Measurements from ENCODE around the gene SLIT3. TPM values are rescaled to one million over a fixed set of nuclear protein-coding genes. Genes with fewer than 3 reads are reported as not detected.

The SLIT3 gene
- total RNA-seq, 4 donors from 2014 or later, result 6.8 to 23.1 (median 13.3) TPM

DNA sequence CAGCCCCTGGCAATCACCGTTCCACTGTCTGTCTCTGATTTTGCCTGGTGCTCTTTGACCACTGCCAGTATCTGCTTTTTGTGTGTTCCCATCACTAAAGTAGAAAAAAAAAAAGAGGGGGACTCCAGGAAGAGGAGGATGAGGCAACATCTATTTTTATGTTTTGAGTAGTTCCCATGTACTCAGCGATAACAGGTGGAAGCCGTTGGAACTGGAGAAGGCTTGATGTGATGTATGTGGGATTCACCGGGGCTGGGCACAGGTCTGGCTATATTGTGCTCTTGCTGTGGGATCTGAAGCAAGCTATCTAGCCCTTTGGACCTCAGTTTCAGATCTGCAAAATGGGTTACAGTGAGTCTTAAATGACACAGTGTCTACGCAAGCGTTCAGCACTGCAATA is 104.9 kb downstream of the SLIT3 start:
- no peak for TF ChIP-seq POLR2A (IDR thresholded peaks at IDR 0.05)
- TF ChIP-seq, protein P1, sequence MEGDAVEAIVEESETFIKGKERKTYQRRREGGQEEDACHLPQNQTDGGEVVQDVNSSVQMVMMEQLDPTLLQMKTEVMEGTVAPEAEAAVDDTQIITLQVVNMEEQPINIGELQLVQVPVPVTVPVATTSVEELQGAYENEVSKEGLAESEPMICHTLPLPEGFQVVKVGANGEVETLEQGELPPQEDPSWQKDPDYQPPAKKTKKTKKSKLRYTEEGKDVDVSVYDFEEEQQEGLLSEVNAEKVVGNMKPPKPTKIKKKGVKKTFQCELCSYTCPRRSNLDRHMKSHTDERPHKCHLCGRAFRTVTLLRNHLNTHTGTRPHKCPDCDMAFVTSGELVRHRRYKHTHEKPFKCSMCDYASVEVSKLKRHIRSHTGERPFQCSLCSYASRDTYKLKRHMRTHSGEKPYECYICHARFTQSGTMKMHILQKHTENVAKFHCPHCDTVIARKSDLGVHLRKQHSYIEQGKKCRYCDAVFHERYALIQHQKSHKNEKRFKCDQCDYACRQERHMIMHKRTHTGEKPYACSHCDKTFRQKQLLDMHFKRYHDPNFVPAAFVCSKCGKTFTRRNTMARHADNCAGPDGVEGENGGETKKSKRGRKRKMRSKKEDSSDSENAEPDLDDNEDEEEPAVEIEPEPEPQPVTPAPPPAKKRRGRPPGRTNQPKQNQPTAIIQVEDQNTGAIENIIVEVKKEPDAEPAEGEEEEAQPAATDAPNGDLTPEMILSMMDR (IDR thresholded peaks at IDR 0.05), result no peak
- H3K4me3 ChIP-seq, result no peak overlapping the region
- H3K9me3 ChIP-seq, result no peaks in the 10 kb centered on the region
- H3K4me1 ChIP-seq, result no peaks in the 10 kb centered on the region
- H3K36me3 ChIP-seq, result no peaks in the 10 kb centered on the region
- no peak for DNase-seq
- H3K27ac ChIP-seq, result no peak overlapping the region
- H3K27me3 ChIP-seq, result no peaks in the 10 kb centered on the region

- TF ChIP-seq POLR2A (IDR thresholded peaks at IDR 0.05), result no peak
- TF ChIP-seq, protein P1 (IDR thresholded peaks at IDR 0.05), result no peak
- no peaks in the 10 kb centered on the region for H3K4me1 ChIP-seq
- H3K36me3 ChIP-seq, result no peaks in the 10 kb centered on the region
- H3K27ac ChIP-seq, result no peak overlapping the region
- no peaks in the 10 kb centered on the region for H3K27me3 ChIP-seq
- no peak for DNase-seq
- no peak overlapping the region for H3K4me3 ChIP-seq
- H3K9me3 ChIP-seq, result no peaks in the 10 kb centered on the region
Measured at GRCh38 chr5:169195601-169196000, 105.3 kb downstream of the SLIT3 start.

DNA sequence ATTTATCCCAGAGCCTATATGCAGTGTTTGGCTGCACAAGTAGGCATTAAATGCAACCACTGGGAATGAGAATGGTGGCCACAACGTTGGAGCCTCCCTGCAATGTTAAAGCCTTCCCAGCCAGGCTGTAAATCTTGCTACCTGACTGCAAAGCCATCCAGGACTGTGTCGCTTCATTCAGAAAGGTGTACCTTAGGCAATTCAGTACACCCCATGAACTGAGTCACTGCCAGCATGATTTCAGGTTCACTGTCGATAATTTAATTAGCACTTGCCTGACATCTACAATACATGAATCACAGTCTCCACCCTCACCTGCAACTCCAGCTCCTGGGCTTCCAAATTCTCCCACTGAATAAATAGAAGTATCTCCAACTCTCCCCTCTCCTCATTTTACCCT is 108.4 kb downstream of the SLIT3 start:
- H3K36me3 ChIP-seq, result no peaks in the 10 kb centered on the region

GRCh38 chr5:169190849-169191248 is 110.1 kb downstream of the SLIT3 start:
- no peak overlapping the region for H3K27ac ChIP-seq
- TF ChIP-seq, protein P1 (IDR thresholded peaks at IDR 0.05), result no peak
- TF ChIP-seq POLR2A (IDR thresholded peaks at IDR 0.05), result no peak
- no peak for DNase-seq
- no peaks in the 10 kb centered on the region for H3K9me3 ChIP-seq
- no peaks in the 10 kb centered on the region for H3K27me3 ChIP-seq
- H3K4me1 ChIP-seq, result no peaks in the 10 kb centered on the region
- H3K4me3 ChIP-seq, result no peak overlapping the region
- no peaks in the 10 kb centered on the region for H3K36me3 ChIP-seq

More for the DNA sequence above, 108.4 kb downstream of the SLIT3 start:
- Histone ChIP-seq H3K27me3 (no peaks in the 10 kb centered on the region), H3K4me3 (no peak overlapping the region), H3K4me1 (no peaks in the 10 kb centered on the region), H3K27ac (no peak overlapping the region), H3K9me3 (no peaks in the 10 kb centered on the region)
- no peak for DNase-seq
- no peak for TF ChIP-seq POLR2A (IDR thresholded peaks at IDR 0.05)
- TF ChIP-seq, protein P1 (IDR thresholded peaks at IDR 0.05), result no peak

DNA sequence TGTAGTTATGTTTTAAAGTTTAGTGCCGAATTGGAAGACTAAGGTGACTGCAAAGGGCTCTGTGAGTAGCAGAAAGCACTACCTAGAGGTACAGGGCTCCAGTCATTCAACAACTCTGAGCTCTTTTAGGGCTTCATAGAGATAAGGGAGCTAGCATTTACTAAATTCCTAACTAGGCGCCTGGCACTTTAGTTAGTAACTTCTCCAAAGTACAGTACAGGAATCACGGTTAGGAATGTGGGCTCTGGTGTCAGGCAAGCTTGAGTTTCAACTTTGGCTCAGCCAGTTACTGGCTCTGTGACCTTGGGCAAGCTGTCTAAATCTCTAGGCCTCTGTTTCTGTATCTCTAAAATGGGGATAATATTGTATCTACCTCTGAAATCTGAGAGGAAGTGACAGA is 115.3 kb downstream of the SLIT3 start:
- Histone ChIP-seq H3K9me3 (no peaks in the 10 kb centered on the region), H3K27ac (no peak overlapping the region), H3K4me3 (no peak overlapping the region), H3K27me3 (no peaks in the 10 kb centered on the region), H3K36me3 (no peaks in the 10 kb centered on the region), H3K4me1 (no peaks in the 10 kb centered on the region)
- DNase-seq, result no peak
- TF ChIP-seq, protein P1 (IDR thresholded peaks at IDR 0.05), result no peak
- TF ChIP-seq POLR2A (IDR thresholded peaks at IDR 0.05), result no peak

GRCh38 chr5:169183576-169183975 is 117.4 kb downstream of the SLIT3 start:
- Histone ChIP-seq H3K9me3 (no peaks in the 10 kb centered on the region), H3K27ac (no peak overlapping the region), H3K36me3 (no peaks in the 10 kb centered on the region), H3K27me3 (no peaks in the 10 kb centered on the region), H3K4me3 (no peak overlapping the region), H3K4me1 (no peaks in the 10 kb centered on the region)
- TF ChIP-seq, protein P1 (IDR thresholded peaks at IDR 0.05), result no peak
- no peak for TF ChIP-seq POLR2A (IDR thresholded peaks at IDR 0.05)
- no peak for DNase-seq

Measured in Peyer's patch (tissue), 4 donors.